Prostate gland (tissue), 2 donors: ENCODE data around the gene CITED2.

Experiments
- CTCF ChIP-seq, 4 experiments: fragments of 200-600 bp in 2 of 4; fragments of 450-650 bp in 2 of 4; sonication (generic) in 2 of 4; IDR thresholded peaks; 1 replicate in 3 of 4; 2 replicates in 1 of 4; pipeline ENCODE4 v1.5.1; 2016 to 2019; ENCODE audit warnings: antibody characterized with exemption in 4 of 4, mild to moderate bottlenecking in 2 of 4, moderate library complexity in 2 of 4
- POLR2AphosphoS5 ChIP-seq: sonication (generic); formaldehyde crosslinking; IDR thresholded peaks from one replicate; pipeline ENCODE4 v1.6.1; 2017; ENCODE audit warnings: antibody characterized with exemption

GRCh38 chr6:139370283-139370998 lies 4.0 kb downstream of the CITED2 start:
- TF ChIP-seq CTCF (IDR thresholded peaks at IDR 0.05), result no peak
- no peak for TF ChIP-seq POLR2AphosphoS5
